CD4-positive, alpha-beta T cell treated with Interleukin-4 for 1 hour (primary cell): ENCODE data around the gene KLHL26.

Experiments
- DNase-seq, 2 donors: peaks; one replicate each; pipeline ENCODE4 v3.0.0-alpha.2; 2020 to 2022

Gene KLHL26

GRCh38 chr19:18603255-18603957, 33.4 kb upstream of the KLHL26 start:
- DNase-seq = no peak

DNA sequence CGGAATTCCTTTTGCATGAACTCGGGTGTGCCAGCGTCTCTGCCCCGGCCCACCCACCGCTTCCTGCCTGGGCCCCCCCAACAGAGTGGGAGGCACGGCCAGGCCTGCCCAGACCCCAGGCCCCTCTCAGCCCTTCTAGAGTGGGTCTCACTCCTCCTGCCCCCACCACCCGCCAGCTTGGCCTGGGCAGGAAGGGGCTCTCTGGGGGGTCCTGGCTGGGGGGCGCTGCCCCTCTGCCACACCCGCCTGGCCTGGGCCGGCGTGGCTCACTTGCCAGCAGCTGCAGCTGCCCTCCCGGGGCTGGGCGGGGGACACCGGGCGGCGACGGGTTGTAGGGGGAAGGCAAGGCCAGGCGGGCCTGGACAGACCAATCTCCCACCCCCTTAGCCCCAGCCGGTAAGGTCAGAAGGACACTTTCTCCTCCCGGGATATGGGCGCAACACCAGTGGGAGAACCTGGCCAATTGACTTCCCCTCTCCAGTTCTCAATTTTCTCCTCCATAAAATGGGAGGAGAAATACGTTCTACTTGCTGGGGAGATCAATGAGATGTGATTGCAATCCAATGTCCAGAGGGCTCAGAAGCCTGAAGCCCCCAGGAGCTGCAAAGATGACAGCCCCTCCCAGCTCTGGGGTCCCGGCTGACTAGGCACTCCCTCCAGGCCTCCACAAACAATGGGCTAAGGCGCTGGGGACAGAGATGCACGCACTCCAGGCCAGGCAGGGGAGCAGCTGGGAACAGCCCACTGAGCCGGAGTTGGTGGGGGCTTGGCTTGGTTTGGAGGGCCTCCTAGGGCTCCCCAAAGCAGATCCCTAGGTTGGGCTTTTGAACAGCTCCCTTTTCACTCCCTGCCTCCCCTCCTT, 32.6 kb upstream of the KLHL26 start:
- no peak for DNase-seq

DNA sequence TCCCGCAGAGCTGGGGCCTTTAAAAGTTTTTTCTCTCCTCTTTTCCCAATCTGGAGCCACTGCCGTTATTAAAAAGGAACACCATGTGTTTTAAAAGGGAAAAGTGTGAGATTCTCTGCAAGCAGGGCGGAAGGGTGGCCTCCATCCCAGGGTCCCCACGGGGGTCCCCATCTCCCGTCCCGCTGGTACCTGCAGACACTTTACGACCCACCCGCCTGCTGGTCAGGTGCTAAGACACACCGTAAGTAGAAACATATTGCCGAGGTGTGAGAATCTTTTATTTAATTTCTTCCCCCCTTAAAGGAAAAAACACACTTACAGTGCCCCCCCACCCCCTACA, 32.0 kb upstream of the KLHL26 start:
- DNase-seq = no peak

DNA sequence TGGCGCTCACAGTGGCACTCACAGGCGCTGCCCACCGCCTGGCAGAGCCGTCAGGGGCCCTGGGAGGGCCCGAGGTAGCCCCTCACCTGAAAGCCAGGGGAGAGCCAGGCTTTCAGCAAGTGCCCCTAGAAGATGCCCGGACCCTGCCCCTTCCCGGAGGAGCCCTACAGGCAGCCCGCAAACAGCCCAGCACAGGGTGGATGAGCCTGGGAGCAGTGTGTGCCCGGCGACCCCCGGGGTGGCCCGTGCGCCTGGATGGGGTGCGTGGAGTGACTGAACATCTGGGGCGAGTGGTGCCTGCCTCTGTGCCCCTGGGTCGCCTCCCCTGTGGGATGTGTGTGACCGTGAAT, 31.7 kb upstream of the KLHL26 start:
- no peak for DNase-seq

DNA sequence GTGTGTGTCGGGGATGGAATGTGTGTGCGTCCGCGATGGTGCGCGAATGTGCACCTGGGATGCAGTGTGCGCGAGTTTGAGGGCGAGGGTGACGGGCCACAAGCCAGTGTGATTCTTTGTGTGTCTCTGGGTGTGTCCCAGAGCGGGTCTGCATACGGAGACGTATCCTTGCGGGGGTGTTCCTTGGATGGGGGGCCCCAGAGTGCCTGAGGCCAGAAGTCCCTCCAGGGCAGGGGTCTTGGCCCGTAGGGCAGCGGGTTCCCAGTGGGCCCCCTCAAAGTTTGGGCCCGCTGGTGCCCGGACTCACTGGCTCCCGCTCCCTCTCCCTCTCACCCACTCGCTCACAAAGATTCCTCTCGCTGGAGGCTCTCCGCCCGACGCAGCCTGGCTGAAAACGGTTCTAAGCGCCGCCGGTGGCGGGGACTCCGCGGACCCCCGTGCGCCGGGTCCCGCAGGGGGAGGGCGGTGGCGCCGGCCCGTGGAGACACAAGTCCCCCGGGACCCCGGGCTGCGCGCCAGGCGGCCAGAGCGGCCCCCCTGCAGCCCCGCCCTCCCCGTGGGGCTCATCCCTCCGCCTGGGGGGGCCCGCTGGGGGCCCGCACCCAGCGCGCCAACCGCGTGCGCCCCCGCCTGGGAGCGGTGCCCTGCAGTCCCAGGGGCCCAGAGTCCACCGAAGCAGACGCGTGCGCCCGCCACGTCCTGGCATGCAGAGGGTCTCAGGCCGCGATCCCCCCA, 31.1 kb upstream of the KLHL26 start:
- no peak for DNase-seq

DNA sequence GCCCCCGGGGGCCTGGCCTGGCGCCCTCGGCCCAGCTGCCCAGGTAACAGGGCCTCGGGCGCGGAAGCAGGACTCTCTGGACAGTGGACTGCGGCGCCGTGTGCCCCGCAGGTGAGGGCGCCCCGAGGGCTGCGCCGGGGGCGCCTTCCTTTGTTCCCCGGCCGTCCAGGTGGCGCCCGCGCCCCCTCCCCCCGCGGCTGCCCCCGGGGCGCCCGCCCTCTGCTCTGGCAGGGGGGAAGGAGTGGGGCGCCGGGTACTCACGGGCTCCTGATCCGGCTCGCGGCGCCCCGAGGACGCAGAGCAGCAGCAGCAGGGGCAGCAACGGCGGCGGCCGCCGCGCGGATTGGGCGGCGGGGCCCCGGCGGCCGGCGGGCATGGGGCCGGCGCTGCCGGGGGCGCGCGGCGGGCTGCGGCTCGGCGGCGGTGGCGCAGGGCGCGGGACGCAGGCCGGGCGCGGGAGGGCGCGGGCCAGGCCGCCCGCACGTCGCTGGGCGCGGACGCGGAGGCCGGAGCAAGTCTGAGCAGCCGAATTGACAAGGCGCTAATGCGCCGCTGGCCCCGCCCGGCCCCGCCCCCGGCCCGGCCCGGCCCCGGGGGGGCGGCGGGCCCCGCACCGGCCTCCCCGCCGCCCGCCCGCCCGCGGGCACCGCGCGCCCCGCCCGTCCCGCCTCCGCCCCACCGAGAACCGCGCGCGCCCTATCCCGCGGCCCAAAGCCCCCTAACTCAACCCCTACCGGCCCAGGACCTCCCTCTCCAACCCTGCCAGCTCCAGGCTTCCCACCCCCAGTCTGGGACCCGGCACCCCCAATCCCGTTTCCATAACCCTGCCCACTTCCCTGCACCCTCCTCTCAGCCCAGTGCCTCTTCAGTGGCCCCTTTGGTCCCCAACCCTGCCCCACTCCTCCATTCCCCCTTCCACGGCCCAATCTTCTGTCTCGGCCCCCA, 30.3 kb upstream of the KLHL26 start, which contains the start of gene CRLF1:
Gene CRLF1 (minus strand): TSS at position 519 of the 945 bp plus-strand sequence. CDS start 143 bp downstream, at position 376.
- no peak for DNase-seq

- no peak for DNase-seq
Observed at GRCh38 chr19:18607226-18608101, 29.4 kb upstream of the KLHL26 start.

DNA sequence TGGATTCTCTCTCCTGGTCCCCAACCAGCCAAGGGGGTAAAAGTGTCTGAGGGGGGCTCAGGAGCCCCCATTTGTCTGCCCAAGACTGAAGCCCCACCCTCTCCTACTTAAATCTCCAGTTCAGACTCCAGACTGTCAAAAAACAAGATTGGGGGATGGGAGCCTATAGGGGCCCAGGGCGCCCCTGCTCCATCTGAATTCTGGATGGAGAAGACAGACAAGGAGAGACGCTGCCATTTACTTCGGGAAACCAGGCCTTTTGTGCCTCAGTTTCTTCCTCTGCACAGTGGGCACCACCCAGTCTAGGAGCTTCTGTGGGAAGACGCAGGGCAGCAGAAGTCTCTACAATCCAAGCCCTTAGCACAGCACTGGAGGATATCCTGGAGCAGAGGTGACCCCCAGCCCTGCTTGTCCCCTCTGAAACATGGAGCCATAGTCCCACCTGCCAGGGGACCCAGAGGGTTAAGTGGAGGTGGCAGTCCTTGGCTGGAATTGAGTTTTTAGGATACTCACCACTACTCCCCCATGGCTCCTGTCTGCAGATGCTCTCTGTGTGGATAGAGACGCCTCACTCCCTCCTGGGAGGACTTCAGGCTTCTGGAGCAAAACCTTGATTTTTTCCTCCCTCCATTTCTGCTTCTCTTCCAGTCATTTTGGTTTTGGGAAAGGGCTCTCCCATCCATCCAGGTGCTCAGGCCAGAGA, 28.6 kb upstream of the KLHL26 start:
- no peak for DNase-seq

DNA sequence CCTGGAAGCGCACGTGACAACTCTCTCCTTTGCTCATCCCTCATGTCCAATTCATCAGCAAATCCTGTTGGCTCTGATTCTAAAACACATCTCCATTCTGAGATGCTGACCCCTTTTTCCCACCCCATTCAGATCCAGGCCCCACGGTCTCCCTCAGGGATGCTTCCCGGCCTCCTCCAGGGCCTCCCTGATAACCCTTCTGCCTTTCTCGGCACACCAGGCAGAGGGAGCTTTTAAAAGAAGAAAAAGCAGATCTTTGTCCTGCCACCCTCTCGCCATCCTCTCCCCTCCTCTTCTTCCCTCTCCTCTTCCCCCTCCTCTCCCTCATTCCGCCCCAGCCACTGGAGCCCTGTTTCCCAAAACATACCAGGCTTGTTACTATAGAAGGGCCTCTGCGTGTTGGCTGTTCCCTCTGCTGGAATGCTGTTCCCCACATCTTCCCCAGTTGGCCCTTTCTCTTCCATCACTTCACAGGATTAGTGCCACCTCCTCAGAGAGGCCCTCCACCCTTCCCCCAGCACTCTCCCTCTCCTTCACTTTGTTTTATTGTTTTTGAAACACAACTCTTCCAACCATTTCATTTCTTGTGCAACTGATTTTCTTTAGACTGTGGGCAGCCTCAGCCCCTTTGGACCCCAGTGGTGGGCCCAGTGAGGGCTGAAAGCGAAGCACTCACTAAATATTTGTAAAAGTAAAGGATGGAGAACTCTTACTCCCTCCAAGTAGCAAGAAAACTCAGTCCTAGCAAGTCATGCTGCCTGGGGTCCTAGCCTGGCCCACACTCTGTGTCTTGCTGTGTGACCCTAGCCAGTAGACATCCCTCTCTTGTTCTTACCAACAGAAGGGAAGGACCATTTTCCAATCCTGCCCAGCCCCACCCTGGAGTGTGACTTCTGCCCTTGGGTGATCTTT, 27.8 kb upstream of the KLHL26 start:
- DNase-seq = no peak

- DNase-seq = no peak
Observed at GRCh38 chr19:18609717-18610051, 27.1 kb upstream of the KLHL26 start.

DNA sequence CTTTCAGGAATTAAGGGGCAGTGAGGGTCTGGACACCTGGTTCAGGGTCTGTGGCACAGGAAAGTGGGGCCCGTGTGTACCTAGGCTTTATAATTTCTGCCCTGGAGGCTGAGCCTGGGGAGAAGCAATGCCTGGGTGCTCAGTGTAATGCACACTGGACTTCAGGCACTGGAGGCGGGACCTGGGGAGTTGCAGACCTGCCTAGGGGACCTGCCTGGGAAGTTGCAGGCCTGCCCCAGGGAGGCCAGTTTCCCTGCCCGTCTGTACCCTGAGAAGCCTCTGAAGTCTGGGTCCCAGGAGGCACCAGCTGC, 26.6 kb upstream of the KLHL26 start:
- DNase-seq = no peak

GRCh38 chr19:18610556-18611326, 26.1 kb upstream of the KLHL26 start:
- no peak for DNase-seq

GRCh38 chr19:18611327-18612050, 25.3 kb upstream of the KLHL26 start:
- no peak for DNase-seq

DNA sequence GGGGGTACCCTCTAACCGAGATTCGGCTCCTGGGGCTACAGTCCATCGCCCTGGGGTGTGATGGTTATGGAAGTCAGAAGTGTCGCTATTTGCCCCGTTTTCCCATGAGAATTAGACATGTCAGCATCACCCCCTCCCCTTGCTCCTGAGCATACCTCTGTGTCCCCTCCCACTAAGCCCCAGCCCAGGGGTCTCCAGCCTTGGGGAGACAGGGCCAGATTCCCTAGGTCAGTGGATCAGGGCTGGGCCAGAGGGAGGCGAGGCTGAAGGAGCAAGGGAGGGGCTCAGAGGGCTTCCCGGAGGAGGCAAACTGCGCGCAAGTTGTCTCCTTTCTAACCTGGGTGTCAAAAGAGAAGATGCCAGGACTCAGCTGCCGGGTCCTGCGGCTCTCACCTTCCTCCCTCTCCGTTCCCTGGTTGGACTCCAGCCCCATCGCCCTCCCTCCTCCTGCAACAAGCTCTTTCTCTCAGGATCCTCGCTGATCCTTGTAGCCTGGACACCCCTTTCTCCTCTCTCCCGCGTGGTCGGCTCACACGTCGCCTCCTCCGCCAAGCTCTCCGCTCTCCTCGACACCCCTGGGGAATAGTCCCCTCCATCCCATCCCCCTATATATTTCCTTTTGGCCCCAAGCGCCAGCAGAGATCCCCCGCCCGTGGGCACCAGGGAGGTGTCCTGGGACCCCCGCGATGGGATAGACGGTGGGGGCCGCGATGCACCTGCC, 24.6 kb upstream of the KLHL26 start:
- no peak for DNase-seq

DNA sequence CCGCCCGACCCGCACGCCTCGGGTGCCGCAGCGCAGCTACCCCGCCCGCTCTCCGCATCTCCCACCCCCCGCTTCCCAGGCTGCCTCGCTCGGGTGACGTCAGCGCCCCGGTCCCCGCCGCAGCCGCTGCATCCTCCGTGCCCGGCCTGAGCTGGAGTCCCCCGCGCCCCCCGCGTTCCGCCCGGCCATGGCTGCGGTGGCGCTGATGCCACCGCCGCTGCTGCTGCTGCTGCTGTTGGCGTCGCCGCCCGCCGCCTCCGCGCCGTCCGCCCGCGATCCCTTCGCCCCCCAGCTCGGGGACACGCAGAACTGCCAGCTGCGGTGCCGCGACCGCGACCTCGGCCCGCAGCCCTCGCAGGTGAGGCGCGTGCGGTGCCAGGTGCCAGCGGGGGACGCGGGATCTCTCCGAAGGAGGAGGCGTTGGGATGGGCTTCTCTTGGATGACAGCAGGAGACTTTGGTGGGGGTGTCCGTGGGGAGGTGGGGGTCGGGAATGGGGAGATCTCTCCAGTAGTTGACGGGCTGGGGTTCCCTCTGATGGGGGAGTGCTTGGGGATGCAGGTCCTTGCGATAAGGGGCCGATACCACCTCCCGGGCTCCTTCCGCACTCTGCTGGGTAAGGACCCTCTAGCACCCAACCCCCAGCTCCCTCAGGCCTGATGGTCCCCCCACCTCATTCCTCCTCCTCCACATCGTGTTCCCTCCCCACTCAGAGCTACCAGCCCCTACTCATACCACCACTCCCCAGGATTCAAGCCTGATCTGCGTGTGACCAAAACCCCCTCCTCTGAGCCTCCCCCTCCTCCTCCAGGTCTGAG, 23.8 kb upstream of the KLHL26 start, which contains the start of gene TMEM59L:
Gene TMEM59L (plus strand): TSS at position 99 of the 817 bp plus-strand sequence. CDS start 89 bp downstream, at position 188.
- peak; percentile 51 to 57 for DNase-seq

- no peak for DNase-seq
Observed at GRCh38 chr19:18613589-18614234, 23.1 kb upstream of the KLHL26 start.
